ENCODE results near the gene IGFLR1. TPM values are rescaled to one million over a fixed set of nuclear protein-coding genes. Genes with fewer than 3 reads are reported as not detected.
A peak's percentile ranks its signal among the peaks of the same experiment; 100 is the strongest.

Gene IGFLR1
- total and polyA plus RNA-seq, 4 donors, result 7.0 to 59.7 (median 31.2) TPM

- H3K27ac ChIP-seq (ENCODE audit: low read depth in 1 of 2, low read length in 2 of 2), result peak overlapping the region; percentile 85 to 91
- peak overlapping the region in 1 of 3 donors; percentile 8 for H3K4me3 ChIP-seq (ENCODE audit: low read depth in 1 of 3, low read length in 3 of 3)
- H3K9ac ChIP-seq (ENCODE audit: low read depth in 1 of 2, low read length in 2 of 2), result no peak overlapping the region
- no peaks in the 10 kb centered on the region for H3K27me3 ChIP-seq (ENCODE audit: control insufficient read depth in 4 of 4, insufficient read depth in 4 of 4, low read length in 3 of 4)
- peak; percentile 59 for DNase-seq (ENCODE audit: low spot score)
- H3K4me1 ChIP-seq (ENCODE audit: control insufficient read depth in 4 of 4, insufficient read depth in 4 of 4, low read length in 3 of 4), result peaks cover 14 to 19% (median 18%) of the 10 kb centered on the region in 4 donors
- peaks cover 0 to 20% (median 10%) of the 10 kb centered on the region in 4 donors for H3K36me3 ChIP-seq (ENCODE audit: control insufficient read depth in 4 of 4, insufficient read depth in 3 of 4, low read depth in 1 of 4, low read length in 3 of 4)
- 40% methylated on average over 74 of the region's 74 CpGs for WGBS
- no peaks in the 10 kb centered on the region for H3K9me3 ChIP-seq (ENCODE audit: control insufficient read depth in 4 of 4, low read length in 3 of 4)
- TF ChIP-seq TAF1 (conservative IDR thresholded peaks at IDR 0.05), result no peak
- no peak for TF ChIP-seq MAX (IDR thresholded peaks at IDR 0.05)
- no peak for TF ChIP-seq EGR1 (IDR thresholded peaks at IDR 0.05; ENCODE audit: low read depth in 2 of 2)
- no peak for TF ChIP-seq JUND (IDR thresholded peaks at IDR 0.05)
- no peak for TF ChIP-seq FOXA2 (IDR thresholded peaks at IDR 0.05)
- TF ChIP-seq CTCF (IDR thresholded peaks at IDR 0.05; ENCODE audit: low read depth, low read length, missing input control), result no peak
- no peak for TF ChIP-seq ZBTB33 (IDR thresholded peaks at IDR 0.05)
- no peak for TF ChIP-seq YY1 (IDR thresholded peaks at IDR 0.05)
- no peak for TF ChIP-seq RXRA (IDR thresholded peaks at IDR 0.05)
- TF ChIP-seq ATF3 (IDR thresholded peaks at IDR 0.05), result no peak
- no peak for TF ChIP-seq SP1 (IDR thresholded peaks at IDR 0.05)
- no peak for TF ChIP-seq HNF4A (conservative IDR thresholded peaks at IDR 0.05)
These were observed 13.5 kb upstream of the IGFLR1 start for GRCh38 chr19:35755550-35756376.

- WGBS, result 67% methylated on average over 17 of the region's 17 CpGs
- Histone ChIP-seq H3K36me3 (ENCODE audit: control insufficient read depth in 4 of 4, insufficient read depth in 3 of 4, low read depth in 1 of 4, low read length in 3 of 4) (peaks cover 0 to 20% (median 10%) of the 10 kb centered on the region in 4 donors), H3K9ac (ENCODE audit: low read depth in 1 of 2, low read length in 2 of 2) (no peak overlapping the region), H3K4me1 (ENCODE audit: control insufficient read depth in 4 of 4, insufficient read depth in 4 of 4, low read length in 3 of 4) (peaks cover 14 to 19% (median 18%) of the 10 kb centered on the region in 4 donors), H3K4me3 (ENCODE audit: low read depth in 1 of 3, low read length in 3 of 3) (no peak overlapping the region), H3K27ac (ENCODE audit: low read depth in 1 of 2, low read length in 2 of 2) (peak overlapping the region; percentile 30 to 85), H3K9me3 (ENCODE audit: control insufficient read depth in 4 of 4, low read length in 3 of 4) (no peaks in the 10 kb centered on the region), H3K27me3 (ENCODE audit: control insufficient read depth in 4 of 4, insufficient read depth in 4 of 4, low read length in 3 of 4) (no peaks in the 10 kb centered on the region)
- DNase-seq (ENCODE audit: low spot score), result no peak
- TF ChIP-seq YY1 (IDR thresholded peaks at IDR 0.05) (no peak), NR2F2 (IDR thresholded peaks at IDR 0.05) (no peak), EGR1 (IDR thresholded peaks at IDR 0.05; ENCODE audit: low read depth in 2 of 2) (no peak), RXRA (IDR thresholded peaks at IDR 0.05) (no peak), HNF4G (IDR thresholded peaks at IDR 0.05) (no peak), FOXA1 (IDR thresholded peaks at IDR 0.05) (no peak), CTCF (IDR thresholded peaks at IDR 0.05; ENCODE audit: low read depth, low read length, missing input control) (no peak), SP1 (IDR thresholded peaks at IDR 0.05) (no peak), ATF3 (IDR thresholded peaks at IDR 0.05) (no peak), GABPA (IDR thresholded peaks at IDR 0.05 in 1 of 2, conservative IDR thresholded peaks at IDR 0.05 in 1 of 2) (no peak), MAX (IDR thresholded peaks at IDR 0.05) (no peak), HNF4A (conservative IDR thresholded peaks at IDR 0.05) (no peak), RAD21 (IDR thresholded peaks at IDR 0.05) (no peak), TAF1 (conservative IDR thresholded peaks at IDR 0.05) (no peak), JUND (IDR thresholded peaks at IDR 0.05) (no peak), FOXA2 (IDR thresholded peaks at IDR 0.05) (no peak), ZBTB33 (IDR thresholded peaks at IDR 0.05) (no peak)
These were observed 12.9 kb upstream of the IGFLR1 start for GRCh38 chr19:35755131-35755549.

Data from liver (tissue), 9 donors.